Activated naive CD4-positive, alpha-beta T cell treated with anti-CD3 and anti-CD28 coated beads, Interleukin-2, amount 10 ng/mL, durations not matched to agents 5 hours and 36 hours (primary cell): ENCODE measurements around the gene VWA3A. TPM values are rescaled to one million over a fixed set of nuclear protein-coding genes. Genes with fewer than 3 reads are reported as not detected.

Source experiments
- total RNA-seq, 2 experiments: library from RNA; stranded (reverse); gene quantifications; one replicate each; pipeline ENCODE4 v1.2.3, GENCODE V29; 2021

VWA3A gene
- under 1 TPM in 1 of 2 experiments, not detected in 1; 0.20 TPM for total RNA-seq

DNA sequence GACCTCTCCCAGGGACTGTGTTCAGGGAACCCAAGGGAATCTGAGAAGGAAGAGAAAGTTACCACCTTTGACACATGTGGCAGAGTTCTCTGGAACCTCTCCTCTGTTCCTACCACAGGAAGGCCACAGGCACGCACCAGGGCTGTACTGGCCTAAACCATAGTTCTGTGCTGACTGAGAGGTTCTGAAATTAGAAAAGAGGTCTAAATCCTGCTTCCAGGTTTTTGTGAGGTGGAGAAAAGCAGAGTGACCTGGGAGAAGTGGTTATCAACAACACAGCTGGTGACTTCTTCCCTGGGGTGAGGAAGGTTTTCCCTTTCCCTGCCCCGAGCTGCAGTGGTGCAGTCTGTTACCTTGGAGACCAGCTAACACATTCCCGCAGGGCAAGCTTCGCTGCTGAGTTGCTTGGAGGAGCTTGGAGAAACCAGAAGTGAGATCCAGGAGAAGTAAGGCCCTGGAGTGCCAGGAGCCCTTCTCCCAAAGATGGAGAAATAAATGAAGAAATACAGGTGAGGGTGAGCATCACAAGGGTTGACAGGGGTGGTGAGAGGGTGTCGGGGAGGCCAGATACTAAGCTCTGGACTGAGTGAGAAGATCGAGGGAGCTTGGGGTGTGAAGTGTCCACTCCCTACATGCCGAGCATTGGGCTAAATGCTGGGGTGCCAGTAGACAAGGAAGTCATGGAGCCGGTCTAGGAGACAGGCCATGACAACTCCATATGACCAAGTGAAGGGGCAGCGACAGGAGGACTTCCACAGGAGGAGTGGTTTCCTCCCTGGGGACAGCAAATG is at the start of gene VWA3A:
Gene VWA3A (plus strand): TSS at position 399 of the 791 bp plus-strand sequence. CDS start 97 bp downstream, at position 496.

GRCh38 chr16:22161999-22162655 is 69.8 kb downstream of the VWA3A start, which contains the start of gene SDR42E2:
TSS of gene SDR42E2 (plus strand) at chr16:22162506. CDS start at chr16:22165583, 3,077 bp downstream.

DNA sequence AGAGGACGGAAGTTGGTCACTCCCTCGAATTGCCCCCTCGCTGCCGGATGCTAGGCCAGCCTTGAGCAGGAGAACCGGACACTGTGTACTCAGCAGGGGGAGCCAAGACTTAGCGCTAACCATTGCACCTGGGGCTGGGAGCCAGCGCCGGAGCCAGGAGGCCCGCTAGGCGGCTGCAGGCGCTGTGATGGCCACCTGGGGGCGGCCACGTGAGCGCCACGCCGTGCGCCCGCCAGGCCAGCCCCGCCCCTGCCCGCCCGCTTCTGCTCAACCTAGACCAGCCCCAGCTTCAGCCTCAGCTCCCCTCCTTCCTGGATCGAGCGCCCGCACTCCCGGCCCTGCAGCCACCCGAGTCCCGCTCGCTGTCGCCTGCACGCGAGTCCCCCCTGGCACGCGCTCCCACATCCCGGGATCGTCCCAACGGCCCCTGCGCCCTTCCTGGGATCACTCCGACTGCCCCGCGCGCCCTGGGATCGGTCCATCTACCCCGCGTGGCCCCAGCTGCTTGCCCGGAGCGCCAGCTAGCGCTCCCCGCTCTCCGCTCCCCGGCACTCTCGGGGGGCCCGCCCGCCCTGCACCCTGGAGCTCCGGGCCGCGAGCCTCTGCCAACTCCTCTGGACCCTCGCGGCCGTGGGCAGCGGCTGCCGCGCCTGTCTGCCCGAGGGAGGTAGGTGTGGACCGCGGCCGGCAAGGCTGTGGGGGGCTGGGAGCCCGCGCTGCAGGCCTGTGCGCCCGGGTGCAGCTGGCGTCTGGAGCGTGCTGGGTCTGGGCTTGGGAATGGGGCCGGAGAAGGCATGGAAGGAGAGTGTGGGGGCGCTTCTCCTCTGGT is 113.9 kb downstream of the VWA3A start, which contains the start of gene EEF2K:
Gene EEF2K (plus strand): TSS at position 266 of the 829 bp plus-strand sequence. CDS start 19,452 bp downstream, outside the sequence.

Other genes starting within 250 kb of the VWA3A start
- 100 to 1,000 TPM; 104 to 125 TPM for gene NPIPB4, start 234.8 kb upstream of the VWA3A start, total RNA-seq
- 100 to 1,000 TPM; 195 to 213 TPM for gene UQCRC2, start 139.2 kb upstream of the VWA3A start, total RNA-seq
- gene PDZD9, start 91.4 kb upstream of the VWA3A start, total RNA-seq, result not detected
- gene MOSMO, start 84.4 kb upstream of the VWA3A start, total RNA-seq, result 10 to 100 TPM; 10.7 to 12.9 TPM
- under 1 TPM in 1 of 2 experiments, not detected in 1; 0.20 TPM for gene SDR42E2, start 70.0 kb downstream of the VWA3A start, total RNA-seq
- 10 to 100 TPM; 24.4 to 25.5 TPM for gene EEF2K, start 113.7 kb downstream of the VWA3A start, total RNA-seq
- gene POLR3E, start 204.9 kb downstream of the VWA3A start, total RNA-seq, result 10 to 100 TPM; 57.8 to 61.6 TPM